SU-DHL-6 (cell line): ENCODE data around the gene UBFD1.

ENCODE experiments used
- H2AFZ ChIP-seq: fragments of 200-600 bp; sonication (generic); 2 replicates; pipeline ENCODE4 v1.6.1; 2014; ENCODE audit warnings: low read depth, mild to moderate bottlenecking, moderate library complexity, mixed read lengths, antibody characterized with exemption, low read length; ENCODE audit not compliant: severe bottlenecking
- H3F3A ChIP-seq: fragments of 200-600 bp; shearing (Covaris generic); 2 replicates; pipeline ENCODE4 v1.6.0; 2016; ENCODE audit warnings: antibody characterized with exemption, mild to moderate bottlenecking; ENCODE audit not compliant: insufficient read depth
- H3K27ac ChIP-seq: fragments of 200-600 bp; sonication (generic); 2 replicates; pipeline ENCODE4 v1.5.1; 2016; ENCODE audit warnings: low read depth, mild to moderate bottlenecking, low read length, moderate library complexity, mixed read lengths
- H3K27me3 ChIP-seq: fragments of 200-600 bp; sonication (generic), shearing (Covaris generic); 2 replicates; pipeline ENCODE4 v1.6.0; 2014; ENCODE audit warnings: mild to moderate bottlenecking, low read length
- H3K36me3 ChIP-seq: fragments of 200-600 bp; sonication (generic); 2 replicates; pipeline ENCODE4 v1.6.1; 2014; ENCODE audit warnings: mild to moderate bottlenecking, low read length, mixed read lengths
- H3K4me2 ChIP-seq: fragments of 300-600, 200-600 bp; shearing (Covaris generic), sonication (generic); 2 replicates; pipeline ENCODE4 v1.6.0; 2014; ENCODE audit warnings: low read length, low read depth, mild to moderate bottlenecking; ENCODE audit not compliant: poor library complexity, severe bottlenecking
- H3K4me3 ChIP-seq: fragments of 200-600 bp; sonication (generic); 2 replicates; pipeline ENCODE4 v1.5.1; 2014; ENCODE audit warnings: antibody characterized with exemption, low read length, mild to moderate bottlenecking, mixed read lengths; ENCODE audit not compliant: insufficient read depth, poor library complexity, severe bottlenecking
- H3K79me2 ChIP-seq: fragments of 200-600 bp; sonication (generic); 2 replicates; pipeline ENCODE4 v1.6.1; 2014; ENCODE audit warnings: mild to moderate bottlenecking, low read length, moderate library complexity; ENCODE audit not compliant: insufficient read depth
- H3K9ac ChIP-seq: fragments of 200-600 bp; sonication (generic); 2 replicates; pipeline ENCODE4 v1.7.0; 2014; ENCODE audit warnings: mild to moderate bottlenecking, low read length
- H3K9me2 ChIP-seq: fragments of 200-600 bp; sonication (generic); replicated peaks from 2 replicates; pipeline ENCODE4 v1.6.1; 2014; ENCODE audit warnings: low read length; ENCODE audit not compliant: insufficient read depth
- H3K9me3 ChIP-seq: fragments of 200-600 bp; sonication (generic); 2 replicates; pipeline ENCODE4 v1.6.1; 2014; ENCODE audit warnings: low read length, mixed read lengths; ENCODE audit not compliant: insufficient read depth
- H4K20me1 ChIP-seq: fragments of 200-600 bp; sonication (generic); 2 replicates; pipeline ENCODE4 v1.6.1; 2014; ENCODE audit warnings: low read depth, mild to moderate bottlenecking, antibody characterized with exemption, low read length, moderate library complexity, mixed read lengths
- EZH2phosphoT487 ChIP-seq: fragments of 200-600 bp; sonication (generic), shearing (Covaris generic); conservative IDR thresholded peaks from 2 replicates; pipeline ENCODE4 v1.6.1; 2018; ENCODE audit warnings: mild to moderate bottlenecking, antibody characterized with exemption, low read length, moderate library complexity, mixed read lengths
- TF ChIP-seq, protein P1 (sequence below): fragments of 200-600 bp; sonication (generic); IDR thresholded peaks from one replicate; pipeline ENCODE4 v1.5.1; 2017; ENCODE audit warnings: antibody characterized with exemption, mild to moderate bottlenecking, low read length, moderate library complexity; ENCODE audit not compliant: insufficient read depth, poor library complexity, severe bottlenecking

The UBFD1 gene

DNA sequence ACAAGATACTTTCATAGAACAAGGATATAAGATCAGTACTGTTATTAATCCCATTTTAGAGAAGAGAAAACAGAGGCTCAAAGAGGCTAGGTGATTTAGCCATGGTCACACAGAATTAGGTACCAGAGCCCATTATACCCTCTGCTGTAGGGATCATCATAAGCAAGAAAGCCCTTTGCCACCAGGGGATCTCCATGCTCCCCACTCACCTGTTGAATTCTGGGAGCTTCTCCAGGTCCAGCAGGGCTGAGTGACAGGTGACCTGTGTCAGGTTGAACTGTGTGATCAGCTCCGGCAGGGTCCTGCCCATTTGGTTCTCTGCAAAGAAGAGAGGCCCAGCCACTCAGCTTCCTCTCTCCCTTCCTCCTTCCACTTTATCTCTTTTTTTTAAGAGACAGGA is 25.1 kb upstream of the UBFD1 start:
- no peaks in the 10 kb centered on the region for H3K9me2 ChIP-seq
- H3K27ac ChIP-seq = no peak overlapping the region
- H3F3A ChIP-seq = no peaks in the 10 kb centered on the region
- no peaks in the 10 kb centered on the region for H3K9me3 ChIP-seq
- no peak overlapping the region for H3K4me2 ChIP-seq
- no peaks in the 10 kb centered on the region for H3K27me3 ChIP-seq
- H3K36me3 ChIP-seq = 0 out of 2 replicates have a peak, but pooled peaks cover 3% of the 10 kb centered on the region
- no peak overlapping the region for H3K9ac ChIP-seq
- no peak overlapping the region for H3K4me3 ChIP-seq
- no peak for TF ChIP-seq EZH2phosphoT487
- TF ChIP-seq, protein P1, sequence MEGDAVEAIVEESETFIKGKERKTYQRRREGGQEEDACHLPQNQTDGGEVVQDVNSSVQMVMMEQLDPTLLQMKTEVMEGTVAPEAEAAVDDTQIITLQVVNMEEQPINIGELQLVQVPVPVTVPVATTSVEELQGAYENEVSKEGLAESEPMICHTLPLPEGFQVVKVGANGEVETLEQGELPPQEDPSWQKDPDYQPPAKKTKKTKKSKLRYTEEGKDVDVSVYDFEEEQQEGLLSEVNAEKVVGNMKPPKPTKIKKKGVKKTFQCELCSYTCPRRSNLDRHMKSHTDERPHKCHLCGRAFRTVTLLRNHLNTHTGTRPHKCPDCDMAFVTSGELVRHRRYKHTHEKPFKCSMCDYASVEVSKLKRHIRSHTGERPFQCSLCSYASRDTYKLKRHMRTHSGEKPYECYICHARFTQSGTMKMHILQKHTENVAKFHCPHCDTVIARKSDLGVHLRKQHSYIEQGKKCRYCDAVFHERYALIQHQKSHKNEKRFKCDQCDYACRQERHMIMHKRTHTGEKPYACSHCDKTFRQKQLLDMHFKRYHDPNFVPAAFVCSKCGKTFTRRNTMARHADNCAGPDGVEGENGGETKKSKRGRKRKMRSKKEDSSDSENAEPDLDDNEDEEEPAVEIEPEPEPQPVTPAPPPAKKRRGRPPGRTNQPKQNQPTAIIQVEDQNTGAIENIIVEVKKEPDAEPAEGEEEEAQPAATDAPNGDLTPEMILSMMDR = no peak
- H4K20me1 ChIP-seq = no peaks in the 10 kb centered on the region
- no peak overlapping the region for H2AFZ ChIP-seq
- no peaks in the 10 kb centered on the region for H3K79me2 ChIP-seq

DNA sequence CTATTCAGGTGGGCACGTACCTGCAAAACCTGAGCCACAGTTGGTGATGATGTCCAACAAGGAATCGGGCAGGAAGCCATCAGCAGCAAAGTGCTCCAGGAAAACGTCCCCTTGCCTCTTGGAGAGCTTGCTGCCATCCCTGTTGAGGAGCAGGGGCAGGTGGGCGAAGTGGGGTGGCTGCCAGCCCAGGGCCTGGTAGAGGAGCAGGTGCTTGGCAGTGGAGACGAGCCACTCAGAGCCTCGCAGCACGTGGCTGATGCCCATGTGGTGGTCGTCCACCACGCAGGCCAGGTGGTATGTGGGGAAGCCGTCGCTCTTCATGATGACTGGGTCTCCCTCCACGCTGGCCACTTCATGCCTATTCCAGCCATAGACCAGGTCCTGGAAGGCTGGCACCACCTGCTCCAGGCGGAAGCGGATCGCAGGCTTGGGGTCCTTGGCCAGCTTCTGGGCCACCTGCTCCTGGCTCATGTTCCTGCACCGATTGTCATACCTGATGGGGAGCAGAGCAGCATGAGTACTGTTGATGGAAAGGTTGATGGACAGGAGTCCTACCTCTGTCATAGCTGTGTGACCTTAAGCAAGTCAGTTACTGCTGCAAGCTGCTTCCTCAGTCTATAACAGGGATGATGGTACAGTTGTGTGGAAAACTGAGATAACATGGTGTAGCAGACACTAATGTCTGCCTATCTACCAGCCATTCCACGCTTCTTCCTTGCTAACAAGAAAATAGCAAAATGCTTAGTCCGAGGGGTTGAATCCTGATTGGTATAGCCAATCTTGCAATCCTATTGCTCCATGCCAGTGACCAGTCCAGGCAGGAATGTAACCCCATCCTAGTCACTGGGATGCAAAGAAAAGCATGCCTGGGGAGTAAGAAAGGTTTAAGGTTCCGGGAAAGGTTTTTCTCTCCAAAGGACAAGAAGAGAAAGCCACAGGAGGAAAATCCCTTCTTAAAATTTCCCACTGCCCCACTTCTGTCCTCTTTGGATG is 22.4 kb upstream of the UBFD1 start:
- no peak overlapping the region for H3K27ac ChIP-seq
- H3K4me2 ChIP-seq = no peak overlapping the region
- no peaks in the 10 kb centered on the region for H3F3A ChIP-seq
- H3K27me3 ChIP-seq = no peaks in the 10 kb centered on the region
- H3K79me2 ChIP-seq = no peaks in the 10 kb centered on the region
- H4K20me1 ChIP-seq = no peaks in the 10 kb centered on the region
- H3K9me2 ChIP-seq = no peaks in the 10 kb centered on the region
- TF ChIP-seq, protein P1 = no peak
- TF ChIP-seq EZH2phosphoT487 = no peak
- no peak overlapping the region for H3K9ac ChIP-seq
- H3K9me3 ChIP-seq = no peaks in the 10 kb centered on the region
- H2AFZ ChIP-seq = no peak overlapping the region
- no peak overlapping the region for H3K4me3 ChIP-seq
- peaks cover 3% of the 10 kb centered on the region; the same call in 1 of the 2 replicates for H3K36me3 ChIP-seq

DNA sequence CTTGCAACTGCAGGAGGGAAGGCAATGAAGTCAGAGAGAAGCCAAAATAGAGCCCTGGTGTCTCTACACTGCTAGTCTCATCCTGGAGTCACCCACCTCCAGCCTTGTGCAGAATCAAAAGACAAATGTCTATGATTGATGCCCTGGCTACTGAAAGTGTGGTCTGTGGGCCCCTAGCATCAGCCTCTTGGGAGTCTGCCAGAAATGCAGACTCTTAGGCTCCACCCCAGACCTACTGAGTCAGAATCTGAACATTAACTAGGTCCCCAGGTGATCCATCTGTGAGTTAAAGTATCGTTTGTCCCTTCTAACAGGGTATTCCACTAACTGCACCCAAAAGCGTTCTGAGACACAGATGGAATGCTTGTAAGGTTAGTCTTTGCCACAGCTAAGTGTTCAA is 21.6 kb upstream of the UBFD1 start:
- Histone ChIP-seq H3K79me2 (no peaks in the 10 kb centered on the region), H3F3A (no peaks in the 10 kb centered on the region), H2AFZ (no peak overlapping the region), H3K9ac (no peak overlapping the region), H3K36me3 (peaks cover 3% of the 10 kb centered on the region; the same call in 1 of the 2 replicates), H3K9me3 (no peaks in the 10 kb centered on the region), H3K27me3 (no peaks in the 10 kb centered on the region), H4K20me1 (no peaks in the 10 kb centered on the region), H3K4me2 (no peak overlapping the region), H3K4me3 (no peak overlapping the region), H3K9me2 (no peaks in the 10 kb centered on the region), H3K27ac (no peak overlapping the region)
- TF ChIP-seq, protein P1 = no peak
- TF ChIP-seq EZH2phosphoT487 = no peak
